SK-N-SH treated with all-trans-retinoic acid at 6 μM for 48 hours (cell line): Measurements from ENCODE around the gene ARHGAP33.

ENCODE experiments used
- ATAC-seq: fragments of 200-7000 bp; cut with Tn5 transposase; 3 replicates; pipeline ENCODE4 v1.9.1; 2020; ENCODE audit warnings: mild to moderate bottlenecking, moderate library complexity
- BACH2 ChIP-seq: fragments of 250-450 bp; sonication (Bioruptor Pico); IDR thresholded peaks from 2 replicates; pipeline ENCODE4 v1.9.0; 2021; ENCODE audit warnings: mild to moderate bottlenecking, borderline replicate concordance
- CSDC2 ChIP-seq: fragments of 250-450 bp; sonication (Bioruptor Pico); IDR thresholded peaks from 2 replicates; pipeline ENCODE4 v1.5.0; 2020; ENCODE audit warnings: mild to moderate bottlenecking, moderate library complexity
- GLIS3 ChIP-seq: fragments of 250-450 bp; sonication (Bioruptor Pico); IDR thresholded peaks from 2 replicates; pipeline ENCODE4 v1.5.0; 2020; ENCODE audit warnings: mild to moderate bottlenecking, moderate library complexity
- ISL1 ChIP-seq: fragments of 250-450 bp; sonication (Bioruptor Pico); IDR thresholded peaks from 2 replicates; pipeline ENCODE4 v2.1.2; 2022; ENCODE audit warnings: mild to moderate bottlenecking, moderate library complexity
- OSR1 ChIP-seq: fragments of 250-450 bp; sonication (Bioruptor Pico); IDR thresholded peaks from 2 replicates; pipeline ENCODE4 v1.8.0; 2022; ENCODE audit warnings: moderate library complexity, mild to moderate bottlenecking, inconsistent platforms
- PPARA ChIP-seq: fragments of 250-450 bp; sonication (Bioruptor Pico); IDR thresholded peaks from 2 replicates; pipeline ENCODE4 v1.5.0; 2020; ENCODE audit warnings: mild to moderate bottlenecking, borderline replicate concordance
- RARB ChIP-seq: fragments of 250-450 bp; sonication (Bioruptor Pico); IDR thresholded peaks from 2 replicates; pipeline ENCODE4 v1.8.0; 2021; ENCODE audit warnings: mild to moderate bottlenecking, moderate library complexity
- SNAI2 ChIP-seq: fragments of 250-450 bp; sonication (Bioruptor Pico); IDR thresholded peaks from 2 replicates; pipeline ENCODE4 v1.5.0; 2020; ENCODE audit warnings: mild to moderate bottlenecking, moderate library complexity
- TCF4 ChIP-seq: fragments of 250-450 bp; sonication (Bioruptor Pico); IDR thresholded peaks from 2 replicates; pipeline ENCODE4 v1.8.0; 2021; ENCODE audit warnings: mild to moderate bottlenecking, moderate library complexity, borderline replicate concordance
- TOX ChIP-seq: fragments of 250-450 bp; sonication (Bioruptor Pico); IDR thresholded peaks from 2 replicates; pipeline ENCODE4 v1.8.0; 2021; ENCODE audit warnings: mild to moderate bottlenecking, moderate library complexity, borderline replicate concordance
- ZC3H10 ChIP-seq: fragments of 250-450 bp; sonication (Bioruptor Pico); IDR thresholded peaks from 2 replicates; pipeline ENCODE4 v1.5.1; 2021; ENCODE audit warnings: mild to moderate bottlenecking, moderate library complexity
- ZFP3 ChIP-seq: fragments of 250-450 bp; sonication (Bioruptor Pico); IDR thresholded peaks from 2 replicates; pipeline ENCODE4 v1.5.0; 2020; ENCODE audit warnings: mild to moderate bottlenecking, moderate library complexity
- ZFP30 ChIP-seq: fragments of 450-650 bp; formaldehyde crosslinking; IDR thresholded peaks from 2 replicates; pipeline ENCODE4 v1.5.0; 2022; ENCODE audit warnings: mild to moderate bottlenecking, moderate library complexity
- ZNF565 ChIP-seq: fragments of 450-650 bp; formaldehyde crosslinking; conservative IDR thresholded peaks from 2 replicates; pipeline ENCODE4 v1.5.0; 2020; ENCODE audit warnings: low read depth, mild to moderate bottlenecking, moderate library complexity
- ZNF70 ChIP-seq: fragments of 450-650 bp; formaldehyde crosslinking; IDR thresholded peaks from 2 replicates; pipeline ENCODE4 v1.5.0; 2020; ENCODE audit warnings: mild to moderate bottlenecking, moderate library complexity
- ZNF8 ChIP-seq: fragments of 450-650 bp; formaldehyde crosslinking; IDR thresholded peaks from 2 replicates; pipeline ENCODE4 v1.5.0; 2020; ENCODE audit warnings: mild to moderate bottlenecking, moderate library complexity
- TF ChIP-seq, protein P1 (sequence below): fragments of 250-450 bp; sonication (Bioruptor Pico); IDR thresholded peaks from 2 replicates; pipeline ENCODE4 v1.8.0; 2021; ENCODE audit warnings: low read depth, mild to moderate bottlenecking, moderate library complexity, borderline replicate concordance
- TF ChIP-seq, protein P2 (sequence below): fragments of 250-450 bp; sonication (Bioruptor Pico); IDR thresholded peaks from 2 replicates; pipeline ENCODE4 v1.5.1; 2021; ENCODE audit warnings: mild to moderate bottlenecking, moderate library complexity
- TF ChIP-seq, protein P3 (sequence below): fragments of 250-450 bp; sonication (Bioruptor Pico); IDR thresholded peaks from 2 replicates; pipeline ENCODE4 v1.5.1; 2020; ENCODE audit warnings: low read depth, mild to moderate bottlenecking, moderate library complexity
- TF ChIP-seq, protein P4 (sequence below): fragments of 250-450 bp; sonication (Bioruptor Pico); IDR thresholded peaks from 2 replicates; pipeline ENCODE4 v1.5.0; 2020; ENCODE audit warnings: mild to moderate bottlenecking, moderate library complexity
- TF ChIP-seq, protein P5 (sequence below): fragments of 250-450 bp; sonication (Bioruptor Pico); IDR thresholded peaks from 2 replicates; pipeline ENCODE4 v1.8.0; 2020; ENCODE audit warnings: mild to moderate bottlenecking, moderate library complexity, borderline replicate concordance

ARHGAP33 gene

DNA sequence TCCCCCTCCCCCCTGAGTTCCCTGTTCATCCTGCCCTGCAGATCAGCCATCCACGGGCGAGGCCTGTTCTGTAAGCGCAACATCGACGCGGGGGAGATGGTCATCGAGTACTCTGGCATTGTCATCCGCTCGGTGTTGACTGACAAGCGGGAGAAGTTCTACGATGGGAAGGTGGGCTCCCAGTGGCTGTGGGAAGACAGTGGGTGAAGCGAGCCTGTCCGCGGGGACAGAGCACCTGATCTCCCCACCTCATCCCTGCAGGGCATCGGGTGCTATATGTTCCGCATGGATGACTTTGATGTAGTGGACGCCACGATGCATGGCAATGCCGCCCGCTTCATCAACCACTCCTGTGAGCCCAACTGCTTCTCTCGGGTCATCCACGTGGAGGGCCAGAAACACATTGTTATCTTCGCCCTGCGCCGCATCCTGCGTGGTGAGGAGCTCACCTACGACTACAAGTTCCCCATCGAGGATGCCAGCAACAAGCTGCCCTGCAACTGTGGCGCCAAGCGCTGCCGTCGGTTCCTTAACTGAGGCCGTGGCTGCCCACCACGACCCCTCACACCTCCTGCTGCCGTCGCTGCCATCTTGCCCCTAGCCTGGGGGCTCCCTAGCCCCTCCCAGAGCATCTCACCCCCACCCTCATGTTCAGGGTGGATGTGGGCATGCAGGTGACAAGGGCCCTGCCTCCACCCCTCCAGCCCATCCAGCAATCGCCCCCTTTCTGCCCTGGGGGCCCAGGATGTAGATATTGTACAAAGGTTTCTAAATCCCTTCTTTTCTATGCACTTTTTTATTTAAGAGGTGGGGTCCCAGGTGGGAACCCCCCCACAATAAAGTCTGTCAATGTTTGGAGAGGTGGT lies 37.1 kb upstream of the ARHGAP33 start:
- TF ChIP-seq TOX (CRISPR knock-in tag) (no peak), RARB (CRISPR knock-in tag) (no peak), ZFP30 (CRISPR knock-in tag) (no peak), OSR1 (CRISPR knock-in tag) (no peak), ZNF565 (CRISPR knock-in tag) (no peak), ZC3H10 (CRISPR knock-in tag) (no peak), ZNF70 (no peak), GLIS3 (no peak), PPARA (CRISPR knock-in tag) (no peak), BACH2 (no peak), TCF4 (CRISPR knock-in tag) (no peak)
- TF ChIP-seq, protein P1, sequence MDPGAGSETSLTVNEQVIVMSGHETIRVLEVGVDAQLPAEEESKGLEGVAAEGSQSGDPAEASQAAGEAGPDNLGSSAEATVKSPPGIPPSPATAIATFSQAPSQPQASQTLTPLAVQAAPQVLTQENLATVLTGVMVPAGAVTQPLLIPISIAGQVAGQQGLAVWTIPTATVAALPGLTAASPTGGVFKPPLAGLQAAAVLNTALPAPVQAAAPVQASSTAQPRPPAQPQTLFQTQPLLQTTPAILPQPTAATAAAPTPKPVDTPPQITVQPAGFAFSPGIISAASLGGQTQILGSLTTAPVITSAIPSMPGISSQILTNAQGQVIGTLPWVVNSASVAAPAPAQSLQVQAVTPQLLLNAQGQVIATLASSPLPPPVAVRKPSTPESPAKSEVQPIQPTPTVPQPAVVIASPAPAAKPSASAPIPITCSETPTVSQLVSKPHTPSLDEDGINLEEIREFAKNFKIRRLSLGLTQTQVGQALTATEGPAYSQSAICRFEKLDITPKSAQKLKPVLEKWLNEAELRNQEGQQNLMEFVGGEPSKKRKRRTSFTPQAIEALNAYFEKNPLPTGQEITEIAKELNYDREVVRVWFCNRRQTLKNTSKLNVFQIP (CRISPR knock-in tag) = no peak
- TF ChIP-seq, protein P2, sequence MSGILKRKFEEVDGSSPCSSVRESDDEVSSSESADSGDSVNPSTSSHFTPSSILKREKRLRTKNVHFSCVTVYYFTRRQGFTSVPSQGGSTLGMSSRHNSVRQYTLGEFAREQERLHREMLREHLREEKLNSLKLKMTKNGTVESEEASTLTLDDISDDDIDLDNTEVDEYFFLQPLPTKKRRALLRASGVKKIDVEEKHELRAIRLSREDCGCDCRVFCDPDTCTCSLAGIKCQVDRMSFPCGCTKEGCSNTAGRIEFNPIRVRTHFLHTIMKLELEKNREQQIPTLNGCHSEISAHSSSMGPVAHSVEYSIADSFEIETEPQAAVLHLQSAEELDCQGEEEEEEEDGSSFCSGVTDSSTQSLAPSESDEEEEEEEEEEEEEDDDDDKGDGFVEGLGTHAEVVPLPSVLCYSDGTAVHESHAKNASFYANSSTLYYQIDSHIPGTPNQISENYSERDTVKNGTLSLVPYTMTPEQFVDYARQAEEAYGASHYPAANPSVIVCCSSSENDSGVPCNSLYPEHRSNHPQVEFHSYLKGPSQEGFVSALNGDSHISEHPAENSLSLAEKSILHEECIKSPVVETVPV (CRISPR knock-in tag) = no peak
- TF ChIP-seq, protein P3, sequence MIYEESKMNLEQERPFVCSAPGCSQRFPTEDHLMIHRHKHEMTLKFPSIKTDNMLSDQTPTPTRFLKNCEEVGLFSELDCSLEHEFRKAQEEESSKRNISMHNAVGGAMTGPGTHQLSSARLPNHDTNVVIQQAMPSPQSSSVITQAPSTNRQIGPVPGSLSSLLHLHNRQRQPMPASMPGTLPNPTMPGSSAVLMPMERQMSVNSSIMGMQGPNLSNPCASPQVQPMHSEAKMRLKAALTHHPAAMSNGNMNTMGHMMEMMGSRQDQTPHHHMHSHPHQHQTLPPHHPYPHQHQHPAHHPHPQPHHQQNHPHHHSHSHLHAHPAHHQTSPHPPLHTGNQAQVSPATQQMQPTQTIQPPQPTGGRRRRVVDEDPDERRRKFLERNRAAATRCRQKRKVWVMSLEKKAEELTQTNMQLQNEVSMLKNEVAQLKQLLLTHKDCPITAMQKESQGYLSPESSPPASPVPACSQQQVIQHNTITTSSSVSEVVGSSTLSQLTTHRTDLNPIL (CRISPR knock-in tag) = no peak
- TF ChIP-seq, protein P4, sequence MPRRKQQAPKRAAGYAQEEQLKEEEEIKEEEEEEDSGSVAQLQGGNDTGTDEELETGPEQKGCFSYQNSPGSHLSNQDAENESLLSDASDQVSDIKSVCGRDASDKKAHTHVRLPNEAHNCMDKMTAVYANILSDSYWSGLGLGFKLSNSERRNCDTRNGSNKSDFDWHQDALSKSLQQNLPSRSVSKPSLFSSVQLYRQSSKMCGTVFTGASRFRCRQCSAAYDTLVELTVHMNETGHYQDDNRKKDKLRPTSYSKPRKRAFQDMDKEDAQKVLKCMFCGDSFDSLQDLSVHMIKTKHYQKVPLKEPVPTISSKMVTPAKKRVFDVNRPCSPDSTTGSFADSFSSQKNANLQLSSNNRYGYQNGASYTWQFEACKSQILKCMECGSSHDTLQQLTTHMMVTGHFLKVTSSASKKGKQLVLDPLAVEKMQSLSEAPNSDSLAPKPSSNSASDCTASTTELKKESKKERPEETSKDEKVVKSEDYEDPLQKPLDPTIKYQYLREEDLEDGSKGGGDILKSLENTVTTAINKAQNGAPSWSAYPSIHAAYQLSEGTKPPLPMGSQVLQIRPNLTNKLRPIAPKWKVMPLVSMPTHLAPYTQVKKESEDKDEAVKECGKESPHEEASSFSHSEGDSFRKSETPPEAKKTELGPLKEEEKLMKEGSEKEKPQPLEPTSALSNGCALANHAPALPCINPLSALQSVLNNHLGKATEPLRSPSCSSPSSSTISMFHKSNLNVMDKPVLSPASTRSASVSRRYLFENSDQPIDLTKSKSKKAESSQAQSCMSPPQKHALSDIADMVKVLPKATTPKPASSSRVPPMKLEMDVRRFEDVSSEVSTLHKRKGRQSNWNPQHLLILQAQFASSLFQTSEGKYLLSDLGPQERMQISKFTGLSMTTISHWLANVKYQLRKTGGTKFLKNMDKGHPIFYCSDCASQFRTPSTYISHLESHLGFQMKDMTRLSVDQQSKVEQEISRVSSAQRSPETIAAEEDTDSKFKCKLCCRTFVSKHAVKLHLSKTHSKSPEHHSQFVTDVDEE = no peak
- TF ChIP-seq, protein P5, sequence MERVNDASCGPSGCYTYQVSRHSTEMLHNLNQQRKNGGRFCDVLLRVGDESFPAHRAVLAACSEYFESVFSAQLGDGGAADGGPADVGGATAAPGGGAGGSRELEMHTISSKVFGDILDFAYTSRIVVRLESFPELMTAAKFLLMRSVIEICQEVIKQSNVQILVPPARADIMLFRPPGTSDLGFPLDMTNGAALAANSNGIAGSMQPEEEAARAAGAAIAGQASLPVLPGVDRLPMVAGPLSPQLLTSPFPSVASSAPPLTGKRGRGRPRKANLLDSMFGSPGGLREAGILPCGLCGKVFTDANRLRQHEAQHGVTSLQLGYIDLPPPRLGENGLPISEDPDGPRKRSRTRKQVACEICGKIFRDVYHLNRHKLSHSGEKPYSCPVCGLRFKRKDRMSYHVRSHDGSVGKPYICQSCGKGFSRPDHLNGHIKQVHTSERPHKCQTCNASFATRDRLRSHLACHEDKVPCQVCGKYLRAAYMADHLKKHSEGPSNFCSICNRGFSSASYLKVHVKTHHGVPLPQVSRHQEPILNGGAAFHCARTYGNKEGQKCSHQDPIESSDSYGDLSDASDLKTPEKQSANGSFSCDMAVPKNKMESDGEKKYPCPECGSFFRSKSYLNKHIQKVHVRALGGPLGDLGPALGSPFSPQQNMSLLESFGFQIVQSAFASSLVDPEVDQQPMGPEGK (CRISPR knock-in tag) = no peak

DNA sequence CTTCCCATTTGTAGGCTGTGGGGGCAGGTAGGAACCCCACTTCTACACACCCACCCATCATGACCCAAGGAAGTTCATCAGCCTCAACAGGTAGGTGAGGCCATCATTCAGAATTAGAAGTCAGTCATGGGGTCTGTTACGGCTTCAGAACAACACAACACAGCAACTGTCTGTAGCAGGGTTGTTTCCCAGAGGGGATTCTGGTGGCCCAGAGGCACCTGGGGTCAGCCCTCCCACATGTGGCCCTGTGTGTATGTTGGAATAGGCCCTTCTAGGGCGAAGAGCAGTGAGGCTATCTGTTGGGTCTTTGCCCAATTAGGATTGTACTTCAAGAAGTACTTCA lies 36.5 kb upstream of the ARHGAP33 start:
- ATAC-seq = no peak
- TF ChIP-seq ZFP3 (no peak), PPARA (CRISPR knock-in tag) (no peak), ISL1 (CRISPR knock-in tag) (no peak), ZNF565 (CRISPR knock-in tag) (no peak), GLIS3 (no peak), ZNF70 (no peak), ZNF8 (no peak), TCF4 (CRISPR knock-in tag) (no peak), TOX (CRISPR knock-in tag) (no peak), SNAI2 (no peak), CSDC2 (CRISPR knock-in tag) (no peak), ZFP30 (CRISPR knock-in tag) (no peak), OSR1 (CRISPR knock-in tag) (no peak), RARB (CRISPR knock-in tag) (no peak)
- TF ChIP-seq, protein P4 = no peak
- TF ChIP-seq, protein P1 (CRISPR knock-in tag) = no peak
- TF ChIP-seq, protein P2 (CRISPR knock-in tag) = no peak

More for the DNA sequence above, 37.1 kb upstream of the ARHGAP33 start:
- no peak for ATAC-seq
